Measurements from ENCODE around the gene MGAT5.

MGAT5 gene

GRCh38 chr2:134367213-134367612 is 113.3 kb downstream of the MGAT5 start:
- no peak for DNase-seq (ENCODE audit: low read depth in 2 of 2)
- H3K4me3 ChIP-seq (replicated peaks in 1 of 2; ENCODE audit: low read depth in 2 of 2, low read length in 2 of 2): no peak overlapping the region
- TF ChIP-seq CTCF (IDR thresholded peaks at IDR 0.05; ENCODE audit: low read depth, low read length): no peak

GRCh38 chr2:134368009-134368817 is 114.3 kb downstream of the MGAT5 start:
- no peak for TF ChIP-seq CTCF (IDR thresholded peaks at IDR 0.05; ENCODE audit: low read depth, low read length)
- H3K4me3 ChIP-seq (replicated peaks in 1 of 2; ENCODE audit: low read depth in 2 of 2, low read length in 2 of 2): no peak overlapping the region
- peak in 1 of 2 donors; percentile 44 for DNase-seq (ENCODE audit: low read depth in 2 of 2)

DNA sequence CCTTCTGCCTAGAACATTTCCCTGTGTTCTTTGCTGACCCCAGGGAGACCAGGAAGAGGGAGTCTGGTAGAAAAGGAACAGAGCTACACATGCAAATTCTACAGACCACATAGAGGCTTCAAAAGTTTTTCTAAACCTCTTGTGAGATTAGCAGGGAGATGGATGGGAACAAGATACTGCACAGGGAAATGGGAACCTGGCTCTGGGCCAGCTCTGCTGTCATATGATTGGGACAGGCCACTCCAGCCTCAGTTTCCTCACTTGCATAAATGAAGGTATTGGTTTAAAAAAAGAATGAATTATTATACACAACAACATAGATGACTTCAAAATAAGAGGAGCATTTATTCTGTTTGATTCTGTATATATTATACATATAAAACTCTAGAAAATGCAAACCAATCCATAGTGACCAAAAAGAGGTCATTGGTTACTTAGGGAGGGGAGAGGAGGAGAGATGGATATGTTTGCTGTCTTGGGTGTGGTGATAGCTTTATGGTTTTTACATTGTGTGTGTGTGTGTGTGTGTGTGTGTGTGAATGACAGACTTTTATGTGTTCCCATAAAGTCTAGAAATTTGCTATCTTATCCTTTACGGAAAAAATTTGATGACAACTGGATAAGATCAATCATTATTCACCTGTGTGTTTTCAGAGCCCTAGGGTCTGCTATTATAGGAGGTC is 115.5 kb downstream of the MGAT5 start:
- H3K4me3 ChIP-seq (replicated peaks in 1 of 2; ENCODE audit: low read depth in 2 of 2, low read length in 2 of 2): no peak overlapping the region
- DNase-seq (ENCODE audit: low read depth in 2 of 2): no peak
- TF ChIP-seq CTCF (IDR thresholded peaks at IDR 0.05; ENCODE audit: low read depth, low read length): no peak

DNA sequence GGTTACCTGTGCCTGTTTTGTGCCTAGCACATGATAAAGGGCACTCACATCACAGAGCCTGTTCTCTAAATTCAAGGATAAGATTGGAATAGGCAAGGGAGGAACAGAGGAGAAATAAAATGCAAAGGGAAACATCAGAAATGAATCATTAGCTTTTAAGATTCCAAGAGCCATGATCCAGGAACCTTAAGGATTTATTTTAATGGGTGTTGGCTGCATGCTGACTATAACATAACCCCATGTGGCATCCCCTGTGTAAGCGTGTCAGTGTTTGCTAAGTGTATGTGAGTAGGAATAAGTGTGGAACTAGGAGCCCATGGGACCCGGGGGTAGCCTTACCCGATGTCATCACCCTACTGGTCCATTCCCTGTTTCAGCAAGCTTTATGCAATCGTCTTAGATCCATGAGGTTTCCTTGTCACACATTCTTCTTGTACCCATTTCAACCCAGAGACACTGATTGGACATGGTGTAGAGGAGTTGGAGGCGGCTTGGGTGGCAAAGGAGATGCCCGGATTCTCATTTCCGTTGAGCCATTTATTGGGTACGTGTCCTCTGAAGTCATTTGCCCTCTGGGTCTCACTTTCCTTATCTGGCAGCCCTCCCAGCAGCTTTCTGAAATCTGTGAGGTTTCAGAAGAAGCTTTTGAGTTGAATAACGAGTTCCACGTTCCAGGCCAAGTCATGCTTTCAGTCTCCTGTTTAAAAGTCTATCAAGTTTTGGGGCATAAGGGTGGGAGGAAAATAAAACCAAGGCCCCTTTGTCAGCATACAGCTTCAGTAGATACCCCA is 117.0 kb downstream of the MGAT5 start:
- TF ChIP-seq CTCF (IDR thresholded peaks at IDR 0.05; ENCODE audit: low read depth, low read length): no peak
- DNase-seq (ENCODE audit: low read depth in 2 of 2): no peak
- no peak overlapping the region for H3K4me3 ChIP-seq (replicated peaks in 1 of 2; ENCODE audit: low read depth in 2 of 2, low read length in 2 of 2)

DNA sequence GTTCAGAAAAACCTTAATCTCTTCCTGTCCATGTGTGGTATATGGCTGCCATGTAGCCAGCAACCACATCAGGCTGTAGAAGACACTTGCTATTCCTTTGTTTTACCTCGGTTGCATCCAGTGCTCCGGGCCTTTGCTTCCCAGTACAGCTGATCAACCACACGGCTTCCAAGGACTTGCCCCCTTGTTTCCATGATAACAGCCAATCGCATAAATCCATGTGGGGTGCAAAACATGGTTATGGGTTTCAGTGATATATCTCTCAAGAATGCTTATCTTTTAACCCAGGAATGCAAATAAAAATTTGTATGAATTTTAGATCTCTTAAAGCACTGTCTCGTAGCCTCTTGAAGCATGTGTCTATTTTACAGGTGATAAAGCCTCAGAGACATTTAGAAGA is 118.3 kb downstream of the MGAT5 start:
- no peak for TF ChIP-seq CTCF (IDR thresholded peaks at IDR 0.05; ENCODE audit: low read depth, low read length)
- no peak overlapping the region for H3K4me3 ChIP-seq (replicated peaks in 1 of 2; ENCODE audit: low read depth in 2 of 2, low read length in 2 of 2)
- peak in 1 of 2 donors; percentile 24 for DNase-seq (ENCODE audit: low read depth in 2 of 2)

GRCh38 chr2:134372611-134373131 is 118.8 kb downstream of the MGAT5 start:
- no peak for TF ChIP-seq CTCF (IDR thresholded peaks at IDR 0.05; ENCODE audit: low read depth, low read length)
- H3K4me3 ChIP-seq (replicated peaks in 1 of 2; ENCODE audit: low read depth in 2 of 2, low read length in 2 of 2): no peak overlapping the region
- peak; percentile 60 to 74 for DNase-seq (ENCODE audit: low read depth in 2 of 2)

Measured in cardiac fibroblast (primary cell).